GM23248 (cell line): ENCODE results near the gene ANKS1B. TPM values are rescaled to one million over a fixed set of nuclear protein-coding genes. Genes with fewer than 3 reads are reported as not detected.

Experiments used
- DNase-seq: peaks from one replicate; pipeline ENCODE4 v3.0.0-alpha.2; 2015
- H2AFZ ChIP-seq: fragments of 200-600 bp; sonication (generic); 2 replicates; pipeline ENCODE4 v1.6.1; 2016; ENCODE audit warnings: antibody characterized with exemption
- H3F3A ChIP-seq: fragments of 200-600 bp; sonication (generic); 2 replicates; pipeline ENCODE4 v1.6.1; 2016; ENCODE audit warnings: mild to moderate bottlenecking, antibody characterized with exemption, mixed run types; ENCODE audit not compliant: insufficient read depth
- H3K27ac ChIP-seq: fragments of 200-600 bp; sonication (generic); 2 replicates; pipeline ENCODE4 v1.5.1; 2016; ENCODE audit warnings: mild to moderate bottlenecking
- H3K27me3 ChIP-seq: fragments of 200-600 bp; sonication (generic); replicated peaks from 2 replicates; pipeline ENCODE4 v1.6.1; 2016; ENCODE audit warnings: mild to moderate bottlenecking; ENCODE audit not compliant: insufficient read depth
- H3K36me3 ChIP-seq: fragments of 200-600 bp; sonication (generic); 2 replicates; pipeline ENCODE4 v1.6.1; 2016; ENCODE audit warnings: low read depth, mild to moderate bottlenecking
- H3K4me1 ChIP-seq: fragments of 200-600 bp; sonication (generic); 2 replicates; pipeline ENCODE4 v1.6.1; 2016; ENCODE audit warnings: mild to moderate bottlenecking; ENCODE audit not compliant: insufficient read depth
- H3K4me2 ChIP-seq: fragments of 200-600 bp; sonication (generic); one replicate; pipeline ENCODE4 v1.6.1; 2016; ENCODE audit warnings: mild to moderate bottlenecking; ENCODE audit not compliant: unreplicated experiment
- H3K4me3 ChIP-seq: fragments of 200-600 bp; sonication (generic); 2 replicates; pipeline ENCODE4 v1.5.1; 2016; ENCODE audit warnings: mild to moderate bottlenecking
- H3K79me2 ChIP-seq: fragments of 200-600 bp; sonication (generic); 2 replicates; pipeline ENCODE4 v1.6.1; 2016; ENCODE audit warnings: mild to moderate bottlenecking; ENCODE audit not compliant: insufficient read depth
- H3K9ac ChIP-seq: fragments of 200-600 bp; sonication (generic); 2 replicates; pipeline ENCODE4 v1.6.1; 2016; ENCODE audit warnings: mild to moderate bottlenecking
- H3K9me2 ChIP-seq: fragments of 200-600 bp; sonication (generic); 2 replicates; pipeline ENCODE4 v1.6.1; 2016; ENCODE audit warnings: mixed run types, mild to moderate bottlenecking, moderate library complexity; ENCODE audit not compliant: insufficient read depth
- H3K9me3 ChIP-seq: fragments of 200-600 bp; sonication (generic); one replicate; pipeline ENCODE4 v1.6.1; 2017; ENCODE audit warnings: low read depth
- H4K20me1 ChIP-seq: fragments of 200-600 bp; sonication (generic); 2 replicates; pipeline ENCODE4 v1.6.0; 2016; ENCODE audit not compliant: insufficient read depth
- EZH2 ChIP-seq: fragments of 200-600 bp; sonication (generic); IDR thresholded peaks from 2 replicates; pipeline ENCODE4 v1.6.1; 2018; ENCODE audit warnings: antibody characterized with exemption, mild to moderate bottlenecking; ENCODE audit not compliant: insufficient read depth, poor library complexity, severe bottlenecking
- EZH2phosphoT487 ChIP-seq: fragments of 200-600 bp; sonication (generic); IDR thresholded peaks from 2 replicates; pipeline ENCODE4 v1.6.1; 2018; ENCODE audit warnings: antibody characterized with exemption, moderate library complexity, mild to moderate bottlenecking, low read depth; ENCODE audit not compliant: insufficient read depth
- WGBS, 2 experiments: methylation state at CpG; one replicate each; pipeline ENCODE4 v1.1.6; 2015 to 2017; ENCODE audit warnings: low lambda C conversion rate in 2 of 2, low coverage in 1 of 2; ENCODE audit errors: missing lambda C conversion rate in 2 of 2; 5-methylcytosine and 5-hydroxymethylcytosine counted together
- in situ Hi-C: fragments of 300-500 bp; cut with MboI; formaldehyde crosslinking; loops from 2 replicates; pipeline ENCODE4 v1.15.0; 2020
- polyA plus RNA-seq: library from polyadenylated mRNA; unstranded; fragments of >200 nt; fragmentation: Nextera tagmentation; extraction: Ambion mirVana; gene quantifications from 2 replicates; pipeline ENCODE4 v1.2.1, GENCODE V29; 2016
- total RNA-seq: library from RNA; depleted of rRNA; stranded (reverse); fragments of >200 nt; shearing (Covaris generic); gene quantifications from 2 replicates; pipeline ENCODE4 v1.2.3, GENCODE V29; 2014

Gene ANKS1B
- total and polyA plus RNA-seq, 2 experiments from 2014 or later: not detected

DNA sequence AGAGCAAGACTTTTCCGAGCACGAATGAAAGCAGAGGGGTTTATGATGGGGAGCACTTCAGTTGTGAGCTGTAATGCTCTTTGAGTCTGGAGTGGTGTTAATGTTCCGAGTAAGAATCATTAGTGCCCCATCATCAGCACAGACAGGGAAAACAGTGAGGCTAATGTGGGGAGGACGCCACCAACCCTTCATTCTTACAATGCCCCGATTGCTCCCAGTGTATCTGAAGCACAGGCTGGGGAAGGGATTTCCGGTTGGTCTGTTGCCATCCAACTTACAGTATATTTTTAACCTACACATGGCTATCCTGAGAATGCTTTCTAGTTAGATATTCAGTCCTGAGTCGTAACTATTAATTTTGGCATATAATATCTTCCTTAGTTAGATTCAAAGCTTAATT lies 1198.1 kb downstream of the ANKS1B start:
- Histone ChIP-seq H3K9ac (no peak overlapping the region), H3K36me3 (no peaks in the 10 kb centered on the region), H4K20me1 (no peaks in the 10 kb centered on the region), H3K4me2 (no peak overlapping the region), H3K4me1 (no peaks in the 10 kb centered on the region), H2AFZ (no peak overlapping the region), H3K9me3 (no peaks in the 10 kb centered on the region), H3F3A (no peaks in the 10 kb centered on the region), H3K9me2 (no peaks in the 10 kb centered on the region), H3K4me3 (no peak overlapping the region), H3K27ac (no peak overlapping the region), H3K27me3 (no peaks in the 10 kb centered on the region), H3K79me2 (no peaks in the 10 kb centered on the region)
- 68 to 77% methylated on average over 7 of the region's 7 CpGs for whole genome bisulfite sequencing, 2 experiments
- no peak for TF ChIP-seq EZH2
- no peak for TF ChIP-seq EZH2phosphoT487
- in situ Hi-C loops: no loop called here
- no peak for DNase-seq

DNA sequence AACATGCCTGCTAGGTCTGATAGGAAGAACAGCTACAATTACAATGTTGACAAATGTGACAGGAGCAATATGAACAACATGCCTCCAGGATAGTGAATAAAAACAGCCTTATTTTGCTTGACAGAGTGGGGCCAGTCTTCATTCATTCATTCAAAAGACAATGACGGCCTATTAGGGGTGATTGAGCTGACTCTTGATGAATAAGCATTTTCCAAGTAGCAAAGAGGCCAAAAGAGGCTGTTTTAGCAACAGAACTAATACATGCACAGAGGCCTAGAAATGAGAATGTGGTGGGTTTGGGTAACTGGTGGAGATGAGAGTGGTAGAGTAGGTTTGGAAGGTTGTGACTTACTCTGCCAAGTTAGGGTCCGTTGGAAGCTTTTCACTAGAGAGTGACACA lies 1201.3 kb downstream of the ANKS1B start:
- in situ Hi-C loops: no loop called here
- H3K4me3 ChIP-seq: no peak overlapping the region
- H3K27ac ChIP-seq: no peak overlapping the region
- no peaks in the 10 kb centered on the region for H3K79me2 ChIP-seq
- H3K27me3 ChIP-seq: peaks cover 13% of the 10 kb centered on the region; the same call in 1 of the 2 replicates
- no peak overlapping the region for H3K4me2 ChIP-seq
- H4K20me1 ChIP-seq: no peaks in the 10 kb centered on the region
- H3K9ac ChIP-seq: no peak overlapping the region
- no peaks in the 10 kb centered on the region for H3F3A ChIP-seq
- H3K4me1 ChIP-seq: no peaks in the 10 kb centered on the region
- no peaks in the 10 kb centered on the region for H3K9me3 ChIP-seq
- no peak overlapping the region for H2AFZ ChIP-seq
- H3K9me2 ChIP-seq: no peaks in the 10 kb centered on the region
- no peak for DNase-seq
- WGBS, 2 experiments: 74 to 75% methylated on average over 2 of the region's 2 CpGs
- TF ChIP-seq EZH2phosphoT487: no peak
- no peak for TF ChIP-seq EZH2
- no peaks in the 10 kb centered on the region for H3K36me3 ChIP-seq

DNA sequence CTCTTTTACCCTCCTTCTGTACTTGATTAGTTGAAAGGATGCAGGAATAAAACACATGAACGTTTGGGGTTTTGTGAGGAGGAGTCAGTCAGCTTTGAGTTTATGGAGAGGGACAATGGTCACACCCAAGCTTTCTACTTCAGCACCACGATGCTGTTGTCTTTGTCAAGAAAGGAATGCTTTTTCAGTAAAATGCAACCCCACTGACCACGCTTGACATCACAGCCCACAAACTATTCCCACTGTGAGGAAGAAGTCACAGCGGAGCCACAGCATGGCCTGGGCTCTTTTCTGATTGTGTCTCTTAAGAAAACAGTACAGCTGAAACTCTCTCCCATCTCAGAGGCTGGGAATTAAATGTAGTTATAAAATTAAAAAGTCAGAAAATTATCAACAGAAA lies 1204.5 kb downstream of the ANKS1B start:
- H3K9me3 ChIP-seq: no peaks in the 10 kb centered on the region
- no peaks in the 10 kb centered on the region for H4K20me1 ChIP-seq
- no peaks in the 10 kb centered on the region for H3F3A ChIP-seq
- H3K27ac ChIP-seq: no peak overlapping the region
- no peak for DNase-seq
- in situ Hi-C loops: no loop called here
- no peaks in the 10 kb centered on the region for H3K9me2 ChIP-seq
- no peaks in the 10 kb centered on the region for H3K4me1 ChIP-seq
- TF ChIP-seq EZH2: no peak
- no peak for TF ChIP-seq EZH2phosphoT487
- H3K27me3 ChIP-seq: peaks cover 13% of the 10 kb centered on the region; the same call in 1 of the 2 replicates
- H3K36me3 ChIP-seq: no peaks in the 10 kb centered on the region
- H3K4me3 ChIP-seq: no peak overlapping the region
- no peak overlapping the region for H2AFZ ChIP-seq
- WGBS, 2 experiments: 34 to 44% methylated on average over 4 of the region's 4 CpGs
- no peaks in the 10 kb centered on the region for H3K79me2 ChIP-seq
- H3K4me2 ChIP-seq: no peak overlapping the region
- H3K9ac ChIP-seq: no peak overlapping the region

DNA sequence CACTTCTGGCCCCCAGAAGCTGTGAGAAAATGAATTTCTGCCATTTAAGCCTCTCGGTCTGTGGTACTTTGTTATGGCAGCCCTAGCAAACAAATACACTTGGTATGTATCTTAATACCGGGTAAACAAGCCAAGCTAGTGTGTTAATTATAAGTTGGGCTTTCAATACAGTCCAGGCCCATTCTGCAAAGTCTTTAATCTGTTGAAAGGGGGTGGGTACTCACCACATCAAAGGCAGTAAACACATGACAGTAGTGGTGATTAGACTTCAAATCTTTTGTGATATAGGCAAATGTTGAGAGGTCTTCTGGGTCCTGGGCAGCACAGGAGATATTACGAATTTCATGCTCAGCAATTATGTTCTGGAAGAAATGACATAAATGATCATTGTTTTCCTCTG lies 1211.9 kb downstream of the ANKS1B start:
- in situ Hi-C loops: no loop called here
- Histone ChIP-seq H3K9ac (no peak overlapping the region), H3K4me2 (no peak overlapping the region), H3K79me2 (no peaks in the 10 kb centered on the region), H3K36me3 (no peaks in the 10 kb centered on the region), H3K27me3 (no peaks in the 10 kb centered on the region), H4K20me1 (no peaks in the 10 kb centered on the region), H3K9me2 (no peaks in the 10 kb centered on the region), H2AFZ (no peak overlapping the region), H3K4me3 (no peak overlapping the region), H3K9me3 (no peaks in the 10 kb centered on the region), H3K4me1 (no peaks in the 10 kb centered on the region), H3F3A (no peaks in the 10 kb centered on the region), H3K27ac (no peak overlapping the region)
- WGBS, 2 experiments: 32 to 54% methylated on average over 3 of the region's 3 CpGs
- TF ChIP-seq EZH2 (no peak), EZH2phosphoT487 (no peak)
- DNase-seq: no peak
